B cell (primary cell): ENCODE measurements around the gene KLF11. TPM values are rescaled to one million over a fixed set of nuclear protein-coding genes. Genes with fewer than 3 reads are reported as not detected.

Experiments used
- ATAC-seq: fragments of 200-7000 bp; cut with Tn5 transposase; one replicate; pipeline ENCODE4 v1.10.0; 2021; ENCODE audit warnings: low read depth, mild to moderate bottlenecking, moderate number of reproducible peaks, moderate library complexity
- CTCF ChIA-PET: fragments of 350-600 bp; sonication (Branson Sonifier 250); formaldehyde crosslinking; loops from one replicate; lab custom pipeline; 2021; ENCODE audit warnings: antibody characterized with exemption, inconsistent platforms; lab: Charles Lee
- POLR2A ChIA-PET: fragments of 350-600 bp; sonication (Branson Sonifier 250); formaldehyde crosslinking; loops from one replicate; lab custom pipeline; 2021; ENCODE audit warnings: antibody characterized with exemption; lab: Charles Lee
- DNase-seq: peaks from one replicate; pipeline ENCODE4 v3.0.0; 2013
- H2AFZ ChIP-seq: 2 replicates; pipeline ENCODE4 v1.6.1; 2012; ENCODE audit warnings: mild to moderate bottlenecking, low read depth, low read length; ENCODE audit not compliant: insufficient read depth, poor library complexity, severe bottlenecking
- H3K27ac ChIP-seq, 2 donors: 1 replicate in 1 of 2; 2 replicates in 1 of 2; pipeline ENCODE4 v1.5.1; 2012 to 2013; ENCODE audit warnings: low read length in 2 of 2, mild to moderate bottlenecking in 2 of 2, moderate library complexity in 1 of 2
- H3K27me3 ChIP-seq, 4 experiments: fragments of 200-600 bp in 1 of 4; sonication (generic) in 1 of 4; replicated peaks in 1 of 4; 1 replicate in 2 of 4; 2 replicates in 2 of 4; pipeline versions ENCODE4 v1.6.1 to v1.7.0; 2013 to 2016; ENCODE audit warnings: low read length in 3 of 4, mild to moderate bottlenecking in 2 of 4, mixed read lengths in 1 of 4, moderate library complexity in 1 of 4; ENCODE audit not compliant: insufficient read depth in 4 of 4, control insufficient read depth in 3 of 4; ENCODE audit errors: control extremely low read depth in 1 of 4
- H3K36me3 ChIP-seq, 2 experiments: replicated peaks in 1 of 2; 1 replicate in 1 of 2; 2 replicates in 1 of 2; pipeline versions ENCODE4 v1.6.1 to v1.7.1; 2013; ENCODE audit warnings: low read length in 1 of 2; ENCODE audit not compliant: insufficient read depth in 2 of 2, control insufficient read depth in 1 of 2; ENCODE audit errors: control extremely low read depth in 1 of 2, extremely low read depth in 1 of 2
- H3K4me1 ChIP-seq, 2 donors: fragments of 200-600 bp in 1 of 2; sonication (generic) in 1 of 2; 1 replicate in 1 of 2; 2 replicates in 1 of 2; pipeline versions ENCODE4 v1.5.1 to v1.6.1; 2013 to 2017; ENCODE audit warnings: low read length in 2 of 2; ENCODE audit not compliant: control insufficient read depth in 2 of 2, insufficient read depth in 2 of 2
- H3K4me2 ChIP-seq: replicated peaks from 2 replicates; pipeline ENCODE3; 2012; ENCODE audit warnings: mild to moderate bottlenecking, low read depth, low read length; ENCODE audit not compliant: poor library complexity, severe bottlenecking
- H3K4me3 ChIP-seq, 5 experiments: fragments of 200-600 bp in 1 of 5; sonication (generic) in 1 of 5; 1 replicate in 3 of 5; 2 replicates in 2 of 5; pipeline versions ENCODE4 v1.5.1 to v1.7.0; 2011 to 2016; ENCODE audit warnings: low read length in 4 of 5, mild to moderate bottlenecking in 4 of 5, low read depth in 2 of 5, control low read depth in 1 of 5, moderate library complexity in 1 of 5; ENCODE audit not compliant: insufficient read depth in 1 of 5; ENCODE audit errors: control extremely low read depth in 1 of 5, extremely low read depth in 1 of 5
- H3K79me2 ChIP-seq: fragments of 200-600 bp; sonication (generic); one replicate; pipeline ENCODE4 v1.6.0; 2016; ENCODE audit warnings: low read length; ENCODE audit not compliant: control insufficient read depth, insufficient read depth
- H3K9ac ChIP-seq: fragments of 200-600 bp; sonication (generic); 2 replicates; pipeline ENCODE4 v1.6.1; 2017; ENCODE audit warnings: mild to moderate bottlenecking, low read length, moderate library complexity
- H3K9me3 ChIP-seq, 3 donors: one replicate each; pipeline versions ENCODE4 v1.6.1 to v1.7.1; 2013; ENCODE audit warnings: low read length in 2 of 3; ENCODE audit not compliant: control insufficient read depth in 2 of 3, insufficient read depth in 1 of 3; ENCODE audit errors: control extremely low read depth in 1 of 3
- H4K20me1 ChIP-seq: 2 replicates; pipeline ENCODE4 v1.6.0; 2012; ENCODE audit warnings: mild to moderate bottlenecking, low read length; ENCODE audit not compliant: insufficient read depth, control insufficient read depth, poor library complexity, severe bottlenecking
- H3K27ac Mint-ChIP-seq: one replicate; pipeline ENCODE4 v1.8.0; 2021; ENCODE audit warnings: mixed read lengths
- H3K27me3 Mint-ChIP-seq: one replicate; pipeline ENCODE4 v1.8.0; 2021; ENCODE audit warnings: mixed read lengths
- H3K4me1 Mint-ChIP-seq: one replicate; pipeline ENCODE4 v1.8.0; 2021; ENCODE audit warnings: mixed read lengths
- H3K4me3 Mint-ChIP-seq: one replicate; pipeline ENCODE4 v1.8.0; 2021; ENCODE audit warnings: mixed read lengths
- H3K9me3 Mint-ChIP-seq: one replicate; pipeline ENCODE4 v1.8.0; 2022; ENCODE audit warnings: mixed read lengths; ENCODE audit not compliant: insufficient read depth
- EZH2 ChIP-seq: IDR thresholded peaks from 2 replicates; pipeline ENCODE4 v1.6.1; 2012; ENCODE audit warnings: borderline replicate concordance, low read depth, mild to moderate bottlenecking, moderate library complexity, low read length; ENCODE audit not compliant: insufficient read depth, poor library complexity, severe bottlenecking
- WGBS: methylation state at CpG from one replicate; pipeline ENCODE4 v1.1.5; 2013; ENCODE audit warnings: missing lambda C conversion rate; ENCODE audit not compliant: insufficient coverage; 5-methylcytosine and 5-hydroxymethylcytosine counted together
- intact Hi-C: fragments of 100-400 bp; cut with micrococcal nuclease; formaldehyde crosslinking; loops from one replicate; pipeline ENCODE4 v1.10.0; 2022
- polyA plus RNA-seq: library from polyadenylated mRNA; depleted of rRNA; stranded (reverse); fragments of >200 nt; gene quantifications from 2 replicates; pipeline ENCODE4 v1.2.3, GENCODE V29; 2012
- total RNA-seq, 2 donors: library from RNA; stranded (reverse); fragments of 120-200 nt in 1 of 2; gene quantifications; 1 replicate in 1 of 2; 2 replicates in 1 of 2; pipeline versions ENCODE4 v1.2.3 to v1.2.4, GENCODE V29; 2013 to 2022
- TF ChIP-seq, protein P1 (sequence below): fragments of 200-600 bp; IDR thresholded peaks from one replicate; pipeline ENCODE4 v1.8.0; 2022; ENCODE audit warnings: antibody characterized with exemption, mild to moderate bottlenecking

The KLF11 gene
- total and polyA plus RNA-seq, 2 donors (not counting 1 experiment from before 2014, with no cell fraction given): 20.8 to 48.4 TPM

DNA sequence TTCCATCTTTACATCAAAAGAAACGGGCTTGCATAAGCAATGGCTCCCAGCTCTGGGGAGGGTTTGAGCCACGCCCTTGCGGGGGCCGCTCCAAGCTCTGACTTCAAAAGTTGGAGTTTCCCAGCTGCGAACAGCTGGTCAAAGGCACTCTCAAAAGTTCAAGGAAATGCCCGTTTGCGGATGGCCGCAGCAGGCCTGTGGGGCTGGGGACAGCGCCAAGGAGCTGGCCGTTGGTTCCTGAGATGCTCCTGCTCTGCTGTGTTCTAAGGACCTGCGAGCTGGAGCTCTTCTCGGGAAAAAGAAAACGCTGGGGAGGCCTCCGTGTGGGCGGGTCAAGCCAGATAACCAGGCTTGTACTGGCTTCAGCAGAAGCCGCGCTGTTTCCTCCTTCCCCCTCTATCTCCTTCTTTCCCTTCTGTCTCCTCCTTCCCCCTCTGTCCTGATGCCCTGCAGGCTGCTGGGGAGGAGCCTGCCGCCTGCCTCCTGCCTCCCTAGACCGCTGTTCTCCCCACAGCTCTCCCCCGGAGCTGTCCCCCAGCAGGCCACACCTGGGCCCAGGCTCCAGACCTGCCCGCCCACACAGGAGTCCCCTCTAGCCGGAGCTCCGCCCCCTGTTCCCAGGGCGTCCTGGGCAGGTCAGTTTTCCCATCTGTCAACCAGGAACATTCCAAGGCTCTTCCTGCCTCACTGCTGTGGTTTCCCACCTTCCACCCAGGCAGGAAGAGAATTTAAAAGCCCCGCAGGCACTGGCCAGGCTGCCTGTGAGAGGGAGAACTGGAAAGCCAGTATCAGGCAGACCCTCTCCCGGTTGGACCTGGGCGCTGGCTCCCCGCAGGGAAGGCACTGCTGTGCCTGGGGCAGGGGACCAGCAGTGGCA is 14.1 kb downstream of the KLF11 start:
- TF ChIP-seq, protein P1, sequence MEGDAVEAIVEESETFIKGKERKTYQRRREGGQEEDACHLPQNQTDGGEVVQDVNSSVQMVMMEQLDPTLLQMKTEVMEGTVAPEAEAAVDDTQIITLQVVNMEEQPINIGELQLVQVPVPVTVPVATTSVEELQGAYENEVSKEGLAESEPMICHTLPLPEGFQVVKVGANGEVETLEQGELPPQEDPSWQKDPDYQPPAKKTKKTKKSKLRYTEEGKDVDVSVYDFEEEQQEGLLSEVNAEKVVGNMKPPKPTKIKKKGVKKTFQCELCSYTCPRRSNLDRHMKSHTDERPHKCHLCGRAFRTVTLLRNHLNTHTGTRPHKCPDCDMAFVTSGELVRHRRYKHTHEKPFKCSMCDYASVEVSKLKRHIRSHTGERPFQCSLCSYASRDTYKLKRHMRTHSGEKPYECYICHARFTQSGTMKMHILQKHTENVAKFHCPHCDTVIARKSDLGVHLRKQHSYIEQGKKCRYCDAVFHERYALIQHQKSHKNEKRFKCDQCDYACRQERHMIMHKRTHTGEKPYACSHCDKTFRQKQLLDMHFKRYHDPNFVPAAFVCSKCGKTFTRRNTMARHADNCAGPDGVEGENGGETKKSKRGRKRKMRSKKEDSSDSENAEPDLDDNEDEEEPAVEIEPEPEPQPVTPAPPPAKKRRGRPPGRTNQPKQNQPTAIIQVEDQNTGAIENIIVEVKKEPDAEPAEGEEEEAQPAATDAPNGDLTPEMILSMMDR: no peak
- no peak for TF ChIP-seq EZH2
- Mint-ChIP-seq H3K4me1 (peaks cover 2% of the 10 kb centered on the region), H3K27me3 (peaks cover 3% of the 10 kb centered on the region), H3K4me3 (no peak overlapping the region), H3K27ac (no peak overlapping the region), H3K9me3 (no peaks in the 10 kb centered on the region)
- Histone ChIP-seq H2AFZ (peak overlapping the region; percentile 5), H3K9me3 (no peaks in the 10 kb centered on the region), H3K4me1 (peaks cover 0 to 7% of the 10 kb centered on the region in 2 donors), H3K4me3 (no peak overlapping the region), H3K9ac (no peak overlapping the region), H4K20me1 (peaks cover 17% of the 10 kb centered on the region), H3K79me2 (no peaks in the 10 kb centered on the region), H3K27me3 (peaks cover 0 to 10% (median 0%) of the 10 kb centered on the region in 4 experiments), H3K27ac (no peak overlapping the region), H3K36me3 (peaks cover 7 to 32% of the 10 kb centered on the region in 2 experiments), H3K4me2 (no peak overlapping the region)
- DNase-seq (no peak), ATAC-seq (no peak)
- ChIA-PET POLR2A (no interaction called here), CTCF (interaction anchor here (0.8 to 1.6 kb wide), 7 partner anchors 9 to 73 kb away, joined by 3 to 9 read pairs (median 4); no protein-coding TSS in a partner anchor)
- intact Hi-C loops: no loop called here
- 38% methylated on average over 27 of the region's 28 CpGs for WGBS
